Measurements from ENCODE around the gene NKAIN2.
A peak's percentile ranks its signal among the peaks of the same experiment; 100 is the strongest.

The NKAIN2 gene

DNA sequence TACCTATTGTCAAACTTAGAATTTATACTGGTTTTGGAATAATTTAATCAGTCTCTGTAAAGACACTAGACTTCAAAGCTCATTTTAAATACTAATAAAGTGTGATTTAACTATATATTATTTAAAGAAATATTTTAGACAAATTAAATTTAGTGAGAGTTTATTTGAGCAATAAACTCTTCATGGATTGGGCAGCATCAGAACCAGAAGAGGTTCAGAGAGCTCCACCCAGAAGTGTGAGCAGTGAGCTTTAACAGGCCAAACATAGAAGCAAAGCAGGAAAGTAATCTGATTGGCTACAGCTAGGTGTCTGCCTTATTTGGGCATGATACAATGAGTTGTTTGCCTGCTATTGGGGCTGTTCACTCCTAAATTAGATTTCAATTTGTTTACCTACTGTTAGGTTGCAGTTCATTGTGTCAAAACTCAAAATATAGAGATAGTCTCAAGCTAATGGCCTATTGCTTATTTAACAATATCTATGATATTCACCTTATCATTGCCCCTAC, 803.5 kb downstream of the NKAIN2 start:
- Histone ChIP-seq H3K4me1 (ENCODE audit: control insufficient read depth, insufficient read depth, low read length) (no peaks in the 10 kb centered on the region), H3K27ac (ENCODE audit: extremely low read depth, low read depth, low read length) (no peak overlapping the region), H3K4me3 (ENCODE audit: low read depth, low read length) (no peak overlapping the region), H3K9me3 (ENCODE audit: control insufficient read depth, insufficient read depth, low read depth, low read length) (no peaks in the 10 kb centered on the region), H3K36me3 (ENCODE audit: control insufficient read depth in 2 of 2, insufficient read depth in 1 of 2, low read length in 2 of 2) (no peaks in the 10 kb centered on the region)
- POLR2A ChIA-PET, result no interaction called here
- CTCF ChIA-PET, result interaction anchor here (0.5 kb wide), 1 partner anchor 838 kb away, joined by 5 read pairs; no protein-coding TSS in a partner anchor
- peak; percentile 95 for TF ChIP-seq ZNF549 (tag by site-specific recombination; IDR thresholded peaks at IDR 0.05)
- TF ChIP-seq HOXD13 (CRISPR knock-in tag; IDR thresholded peaks at IDR 0.05; ENCODE audit: borderline replicate concordance), result no peak

GRCh38 chr6:124613031-124613430, 809.4 kb downstream of the NKAIN2 start:
- Histone ChIP-seq H3K9me3 (ENCODE audit: control insufficient read depth, insufficient read depth, low read depth, low read length) (no peaks in the 10 kb centered on the region), H3K4me1 (ENCODE audit: control insufficient read depth, insufficient read depth, low read length) (no peaks in the 10 kb centered on the region), H3K4me3 (ENCODE audit: low read depth, low read length) (no peak overlapping the region), H3K27ac (ENCODE audit: extremely low read depth, low read depth, low read length) (no peak overlapping the region), H3K36me3 (ENCODE audit: control insufficient read depth in 2 of 2, insufficient read depth in 1 of 2, low read length in 2 of 2) (no peaks in the 10 kb centered on the region)
- ChIA-PET CTCF (no interaction called here), POLR2A (no interaction called here)
- no peak for TF ChIP-seq ZNF248 (tag by site-specific recombination; IDR thresholded peaks at IDR 0.05)
- TF ChIP-seq ZNF610 (tag by site-specific recombination; IDR thresholded peaks at IDR 0.05; ENCODE audit: borderline replicate concordance), result no peak
- no peak for TF ChIP-seq ZFP69B (tag by site-specific recombination; IDR thresholded peaks at IDR 0.05)
- TF ChIP-seq ZNF221 (tag by site-specific recombination; IDR thresholded peaks at IDR 0.05; ENCODE audit: borderline replicate concordance), result no peak
- TF ChIP-seq ZNF660 (tag by site-specific recombination; IDR thresholded peaks at IDR 0.05), result no peak
- TF ChIP-seq KLF1 (tag by site-specific recombination; IDR thresholded peaks at IDR 0.05), result no peak
- TF ChIP-seq, protein P1, sequence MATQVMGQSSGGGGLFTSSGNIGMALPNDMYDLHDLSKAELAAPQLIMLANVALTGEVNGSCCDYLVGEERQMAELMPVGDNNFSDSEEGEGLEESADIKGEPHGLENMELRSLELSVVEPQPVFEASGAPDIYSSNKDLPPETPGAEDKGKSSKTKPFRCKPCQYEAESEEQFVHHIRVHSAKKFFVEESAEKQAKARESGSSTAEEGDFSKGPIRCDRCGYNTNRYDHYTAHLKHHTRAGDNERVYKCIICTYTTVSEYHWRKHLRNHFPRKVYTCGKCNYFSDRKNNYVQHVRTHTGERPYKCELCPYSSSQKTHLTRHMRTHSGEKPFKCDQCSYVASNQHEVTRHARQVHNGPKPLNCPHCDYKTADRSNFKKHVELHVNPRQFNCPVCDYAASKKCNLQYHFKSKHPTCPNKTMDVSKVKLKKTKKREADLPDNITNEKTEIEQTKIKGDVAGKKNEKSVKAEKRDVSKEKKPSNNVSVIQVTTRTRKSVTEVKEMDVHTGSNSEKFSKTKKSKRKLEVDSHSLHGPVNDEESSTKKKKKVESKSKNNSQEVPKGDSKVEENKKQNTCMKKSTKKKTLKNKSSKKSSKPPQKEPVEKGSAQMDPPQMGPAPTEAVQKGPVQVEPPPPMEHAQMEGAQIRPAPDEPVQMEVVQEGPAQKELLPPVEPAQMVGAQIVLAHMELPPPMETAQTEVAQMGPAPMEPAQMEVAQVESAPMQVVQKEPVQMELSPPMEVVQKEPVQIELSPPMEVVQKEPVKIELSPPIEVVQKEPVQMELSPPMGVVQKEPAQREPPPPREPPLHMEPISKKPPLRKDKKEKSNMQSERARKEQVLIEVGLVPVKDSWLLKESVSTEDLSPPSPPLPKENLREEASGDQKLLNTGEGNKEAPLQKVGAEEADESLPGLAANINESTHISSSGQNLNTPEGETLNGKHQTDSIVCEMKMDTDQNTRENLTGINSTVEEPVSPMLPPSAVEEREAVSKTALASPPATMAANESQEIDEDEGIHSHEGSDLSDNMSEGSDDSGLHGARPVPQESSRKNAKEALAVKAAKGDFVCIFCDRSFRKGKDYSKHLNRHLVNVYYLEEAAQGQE (tag by site-specific recombination; IDR thresholded peaks at IDR 0.05), result no peak
- no peak for TF ChIP-seq TSHZ1 (tag by site-specific recombination; IDR thresholded peaks at IDR 0.05; ENCODE audit: borderline replicate concordance)
- no peak for TF ChIP-seq GFI1B (tag by site-specific recombination; IDR thresholded peaks at IDR 0.05)
- TF ChIP-seq ZNF175 (tag by site-specific recombination; IDR thresholded peaks at IDR 0.05), result no peak
- TF ChIP-seq ZBTB17 (tag by site-specific recombination; IDR thresholded peaks at IDR 0.05), result no peak
- no peak for TF ChIP-seq ZNF677 (tag by site-specific recombination; IDR thresholded peaks at IDR 0.05)
- no peak for TF ChIP-seq PRDM10 (tag by site-specific recombination; IDR thresholded peaks at IDR 0.05)
- TF ChIP-seq, protein P2, sequence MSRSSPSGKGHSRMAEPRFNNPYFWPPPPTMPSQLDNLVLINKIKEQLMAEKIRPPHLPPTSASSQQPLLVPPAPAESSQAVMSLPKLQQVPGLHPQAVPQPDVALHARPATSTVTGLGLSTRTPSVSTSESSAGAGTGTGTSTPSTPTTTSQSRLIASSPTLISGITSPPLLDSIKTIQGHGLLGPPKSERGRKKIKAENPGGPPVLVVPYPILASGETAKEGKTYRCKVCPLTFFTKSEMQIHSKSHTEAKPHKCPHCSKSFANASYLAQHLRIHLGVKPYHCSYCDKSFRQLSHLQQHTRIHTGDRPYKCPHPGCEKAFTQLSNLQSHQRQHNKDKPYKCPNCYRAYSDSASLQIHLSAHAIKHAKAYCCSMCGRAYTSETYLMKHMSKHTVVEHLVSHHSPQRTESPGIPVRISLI (tag by site-specific recombination; IDR thresholded peaks at IDR 0.05), result no peak
- no peak for TF ChIP-seq KLF7 (tag by site-specific recombination; IDR thresholded peaks at IDR 0.05; ENCODE audit: borderline replicate concordance)
- no peak for TF ChIP-seq BCL6B (tag by site-specific recombination; IDR thresholded peaks at IDR 0.05)
